ENCODE results near the gene DNAJC24. TPM values are rescaled to one million over a fixed set of nuclear protein-coding genes. Genes with fewer than 3 reads are reported as not detected.

Gene DNAJC24
- total RNA-seq, 1 donor from 2014 or later = 11.0 TPM

DNA sequence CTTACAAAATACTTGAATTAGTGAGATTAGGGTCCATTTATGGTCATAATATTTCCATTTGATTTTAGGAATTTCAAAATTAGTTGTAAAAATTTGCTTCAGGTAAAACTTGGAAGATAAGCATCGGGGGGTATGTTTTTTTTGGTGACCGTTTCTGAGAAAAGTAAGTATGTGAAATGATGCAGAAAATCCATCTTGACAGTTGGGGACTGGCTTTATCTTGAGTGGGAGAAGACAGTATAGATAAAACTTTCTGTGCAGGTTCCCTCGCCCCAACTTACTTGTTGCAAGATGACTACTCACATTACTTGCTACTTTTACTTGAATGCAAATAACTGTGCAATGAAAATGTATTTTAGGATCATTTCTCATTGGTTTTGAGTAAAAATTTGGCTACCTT, 49.5 kb downstream of the DNAJC24 start:
- intact Hi-C loops (cut with DNase I) = no loop called here
- no peak for DNase-seq (ENCODE audit: extremely low spot score in 2 of 2)
- no peak overlapping the region for H3K4me3 ChIP-seq
- H3K27ac ChIP-seq = no peak overlapping the region
- no peaks in the 10 kb centered on the region for H3K4me1 ChIP-seq
- H3K9me3 ChIP-seq = no peaks in the 10 kb centered on the region
- H3K36me3 ChIP-seq = no peaks in the 10 kb centered on the region
- H3K27me3 ChIP-seq = no peaks in the 10 kb centered on the region
- no peak for TF ChIP-seq POLR2AphosphoS5 (IDR thresholded peaks at IDR 0.05; ENCODE audit: insufficient read depth in 1 of 2, low read depth in 1 of 2)
- TF ChIP-seq, protein P1, sequence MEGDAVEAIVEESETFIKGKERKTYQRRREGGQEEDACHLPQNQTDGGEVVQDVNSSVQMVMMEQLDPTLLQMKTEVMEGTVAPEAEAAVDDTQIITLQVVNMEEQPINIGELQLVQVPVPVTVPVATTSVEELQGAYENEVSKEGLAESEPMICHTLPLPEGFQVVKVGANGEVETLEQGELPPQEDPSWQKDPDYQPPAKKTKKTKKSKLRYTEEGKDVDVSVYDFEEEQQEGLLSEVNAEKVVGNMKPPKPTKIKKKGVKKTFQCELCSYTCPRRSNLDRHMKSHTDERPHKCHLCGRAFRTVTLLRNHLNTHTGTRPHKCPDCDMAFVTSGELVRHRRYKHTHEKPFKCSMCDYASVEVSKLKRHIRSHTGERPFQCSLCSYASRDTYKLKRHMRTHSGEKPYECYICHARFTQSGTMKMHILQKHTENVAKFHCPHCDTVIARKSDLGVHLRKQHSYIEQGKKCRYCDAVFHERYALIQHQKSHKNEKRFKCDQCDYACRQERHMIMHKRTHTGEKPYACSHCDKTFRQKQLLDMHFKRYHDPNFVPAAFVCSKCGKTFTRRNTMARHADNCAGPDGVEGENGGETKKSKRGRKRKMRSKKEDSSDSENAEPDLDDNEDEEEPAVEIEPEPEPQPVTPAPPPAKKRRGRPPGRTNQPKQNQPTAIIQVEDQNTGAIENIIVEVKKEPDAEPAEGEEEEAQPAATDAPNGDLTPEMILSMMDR (IDR thresholded peaks at IDR 0.05) = no peak
- TF ChIP-seq POLR2A (IDR thresholded peaks at IDR 0.05) = no peak

GRCh38 chr11:31419669-31420068, 50.0 kb downstream of the DNAJC24 start:
- intact Hi-C loops (cut with DNase I) = no loop called here
- no peak for DNase-seq (ENCODE audit: extremely low spot score in 2 of 2)
- no peaks in the 10 kb centered on the region for H3K27me3 ChIP-seq
- no peaks in the 10 kb centered on the region for H3K4me1 ChIP-seq
- H3K27ac ChIP-seq = no peak overlapping the region
- TF ChIP-seq POLR2A (IDR thresholded peaks at IDR 0.05) (no peak), POLR2AphosphoS5 (IDR thresholded peaks at IDR 0.05; ENCODE audit: insufficient read depth in 1 of 2, low read depth in 1 of 2) (no peak)
- TF ChIP-seq, protein P1 (IDR thresholded peaks at IDR 0.05) = no peak
- no peaks in the 10 kb centered on the region for H3K36me3 ChIP-seq
- H3K4me3 ChIP-seq = no peak overlapping the region
- no peaks in the 10 kb centered on the region for H3K9me3 ChIP-seq

DNA sequence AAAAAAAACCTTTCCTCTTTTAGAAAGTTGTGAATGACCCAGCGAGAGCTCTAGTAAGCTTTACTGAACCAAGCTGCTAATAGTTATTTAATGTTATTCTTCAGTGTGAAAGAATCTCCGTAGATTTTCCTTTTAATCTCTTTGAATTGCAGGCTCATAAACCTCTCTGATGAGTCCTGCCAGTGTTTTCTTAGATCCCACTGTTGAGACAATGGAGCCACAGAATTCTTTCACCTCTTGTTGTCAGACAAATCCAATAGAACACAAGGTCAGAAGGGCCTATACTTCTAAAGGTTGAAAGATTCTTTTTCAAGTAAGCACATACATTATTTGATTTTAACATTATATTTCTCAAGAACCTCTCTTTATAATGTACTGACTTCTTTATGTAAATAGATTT, 52.2 kb downstream of the DNAJC24 start:
- Histone ChIP-seq H3K27ac (no peak overlapping the region), H3K4me1 (no peaks in the 10 kb centered on the region), H3K27me3 (no peaks in the 10 kb centered on the region), H3K36me3 (no peaks in the 10 kb centered on the region), H3K9me3 (no peaks in the 10 kb centered on the region), H3K4me3 (no peak overlapping the region)
- intact Hi-C loops (cut with DNase I) = no loop called here
- TF ChIP-seq, protein P1 (IDR thresholded peaks at IDR 0.05) = no peak
- TF ChIP-seq POLR2AphosphoS5 (IDR thresholded peaks at IDR 0.05; ENCODE audit: insufficient read depth in 1 of 2, low read depth in 1 of 2) = no peak
- TF ChIP-seq POLR2A (IDR thresholded peaks at IDR 0.05) = no peak
- DNase-seq (ENCODE audit: extremely low spot score in 2 of 2) = no peak

DNA sequence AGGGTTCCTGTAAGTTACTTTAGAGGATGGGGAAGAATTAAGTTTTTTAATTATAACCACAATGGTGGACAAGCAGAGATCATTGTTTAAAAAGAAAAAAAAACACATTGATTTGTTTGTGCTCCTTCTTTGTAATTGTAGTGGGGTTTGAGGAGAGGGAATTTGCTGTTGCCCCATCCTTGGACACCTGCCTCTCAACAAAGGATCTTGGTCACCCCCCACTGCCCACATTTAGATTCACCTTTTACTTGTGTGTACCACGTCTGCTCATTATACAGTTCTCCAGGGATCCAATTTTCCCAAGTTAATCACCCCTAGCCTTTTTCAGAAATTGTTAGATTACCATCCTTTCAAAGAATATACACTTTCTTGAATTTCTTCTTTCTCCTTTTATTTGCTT, 53.0 kb downstream of the DNAJC24 start:
- Histone ChIP-seq H3K4me3 (no peak overlapping the region), H3K36me3 (no peaks in the 10 kb centered on the region), H3K4me1 (no peaks in the 10 kb centered on the region), H3K27me3 (no peaks in the 10 kb centered on the region), H3K27ac (no peak overlapping the region), H3K9me3 (no peaks in the 10 kb centered on the region)
- no peak for DNase-seq (ENCODE audit: extremely low spot score in 2 of 2)
- intact Hi-C loops (cut with DNase I) = no loop called here
- TF ChIP-seq, protein P1 (IDR thresholded peaks at IDR 0.05) = no peak
- TF ChIP-seq POLR2AphosphoS5 (IDR thresholded peaks at IDR 0.05; ENCODE audit: insufficient read depth in 1 of 2, low read depth in 1 of 2) = no peak
- no peak for TF ChIP-seq POLR2A (IDR thresholded peaks at IDR 0.05)

- H3K27ac ChIP-seq = no peak overlapping the region
- intact Hi-C loops (cut with DNase I) = no loop called here
- no peaks in the 10 kb centered on the region for H3K36me3 ChIP-seq
- TF ChIP-seq, protein P1 (IDR thresholded peaks at IDR 0.05) = no peak
- no peak for TF ChIP-seq POLR2A (IDR thresholded peaks at IDR 0.05)
- no peak for TF ChIP-seq POLR2AphosphoS5 (IDR thresholded peaks at IDR 0.05; ENCODE audit: insufficient read depth in 1 of 2, low read depth in 1 of 2)
- DNase-seq (ENCODE audit: extremely low spot score in 2 of 2) = no peak
- no peaks in the 10 kb centered on the region for H3K9me3 ChIP-seq
- H3K27me3 ChIP-seq = no peaks in the 10 kb centered on the region
- H3K4me3 ChIP-seq = no peak overlapping the region
- H3K4me1 ChIP-seq = no peaks in the 10 kb centered on the region
Measured at GRCh38 chr11:31424652-31425051, 55.0 kb downstream of the DNAJC24 start.
